ENCODE results near the gene CPNE4.

Gene CPNE4

DNA sequence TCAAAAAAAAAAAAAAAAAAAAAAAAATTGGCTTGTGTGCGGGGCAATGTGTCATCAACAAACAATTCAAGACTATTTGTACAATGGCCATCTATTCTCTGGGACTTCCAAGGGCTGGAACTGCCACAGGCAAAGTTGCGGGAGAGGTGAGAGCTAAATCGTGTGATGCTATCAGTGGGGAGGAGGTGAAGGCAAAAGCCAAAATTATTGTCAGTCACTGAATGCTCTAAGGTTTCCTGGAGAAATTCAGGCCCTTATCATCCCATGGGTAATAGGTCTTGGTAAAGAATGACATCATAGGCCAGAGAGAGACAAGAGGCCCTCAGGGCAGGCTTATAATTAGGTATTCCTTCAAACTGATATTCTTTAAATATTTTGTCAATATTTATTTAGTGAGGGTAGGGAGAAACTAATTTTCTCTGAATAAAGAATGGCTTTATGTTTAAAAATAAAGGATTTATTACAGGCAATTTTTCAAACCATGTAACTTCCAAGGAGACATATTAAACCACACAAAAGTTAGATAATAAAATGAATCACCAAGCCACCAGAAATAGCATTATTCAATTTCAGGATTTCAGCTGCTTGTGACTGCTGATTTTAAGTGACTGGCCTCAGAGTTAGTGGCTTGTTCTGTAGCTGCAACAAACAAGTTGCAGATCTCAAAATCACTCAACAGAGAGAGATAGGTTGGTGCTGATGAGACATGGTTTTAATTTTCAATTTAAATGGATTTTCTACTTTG, 305.7 kb downstream of the CPNE4 start:
- DNase-seq (ENCODE audit: insufficient read length, low spot score) (no peak), FAIRE-seq (no peak)
- TF ChIP-seq POLR2A (IDR thresholded peaks at IDR 0.05; ENCODE audit: low read depth, low read length), result no peak

DNA sequence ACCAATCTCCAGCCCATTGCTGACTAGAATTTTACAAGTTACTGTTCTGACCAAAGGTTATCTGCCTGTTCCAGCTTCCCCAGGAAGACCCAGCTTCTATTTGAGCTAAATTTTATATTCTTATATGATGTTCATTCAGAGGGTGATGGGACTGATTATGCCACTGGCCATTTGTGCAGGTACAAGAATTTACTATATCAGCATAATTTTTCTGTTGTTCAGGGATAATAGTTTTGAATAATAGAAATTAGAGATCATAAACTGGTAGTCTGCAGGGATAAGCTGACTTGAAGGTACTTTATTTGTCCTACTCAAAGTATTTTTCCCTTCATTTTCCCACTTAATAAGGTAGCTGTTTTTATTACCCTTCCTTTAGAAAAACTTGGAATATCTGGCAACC, 309.4 kb downstream of the CPNE4 start:
- FAIRE-seq, result no peak

DNA sequence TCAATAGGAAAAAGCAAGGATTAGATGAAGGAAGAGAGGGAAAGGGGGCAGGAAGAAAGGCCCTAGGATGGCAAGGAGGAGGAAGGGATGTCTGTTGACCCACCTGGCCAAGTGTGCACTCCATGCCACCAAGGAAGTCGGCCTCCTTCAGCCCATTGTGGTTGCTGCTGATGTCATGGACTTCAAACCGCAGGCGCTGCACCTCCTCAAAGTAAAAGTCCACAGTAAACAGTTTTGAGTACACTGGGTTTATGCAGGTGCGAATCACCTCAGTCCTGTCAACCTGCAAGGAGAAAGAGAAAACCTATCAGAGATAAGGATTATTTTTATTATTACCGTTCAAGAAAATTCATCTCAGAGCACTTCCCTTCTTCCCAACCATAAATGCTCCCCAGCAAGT, 311.5 kb downstream of the CPNE4 start:
- DNase-seq (ENCODE audit: insufficient read length, low spot score) (no peak), FAIRE-seq (no peak)
- TF ChIP-seq POLR2A (IDR thresholded peaks at IDR 0.05; ENCODE audit: low read depth, low read length), result no peak

More for the DNA sequence above, 309.4 kb downstream of the CPNE4 start:
- DNase-seq (ENCODE audit: insufficient read length, low spot score), result no peak
- no peak for TF ChIP-seq POLR2A (IDR thresholded peaks at IDR 0.05; ENCODE audit: low read depth, low read length)

DNA sequence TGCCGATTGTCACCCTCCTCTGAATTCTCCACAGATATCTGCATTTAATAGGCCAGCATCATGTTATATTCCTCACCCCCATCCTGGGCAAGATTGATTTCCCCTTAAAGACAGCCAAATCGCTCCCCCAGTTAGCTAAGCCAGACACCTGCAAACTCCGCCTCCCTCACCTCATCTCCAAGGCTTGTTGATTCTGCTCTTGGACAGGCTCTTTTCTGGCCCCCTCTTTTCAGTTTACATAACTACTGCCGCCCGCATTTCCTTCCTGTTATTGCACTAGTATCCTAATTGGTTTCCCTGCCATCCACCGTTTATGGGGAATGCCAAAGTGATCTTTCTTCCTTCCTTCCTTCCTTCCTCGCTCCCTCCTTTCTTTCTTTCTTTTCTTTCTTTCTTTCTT, 317.3 kb downstream of the CPNE4 start:
- no peak for TF ChIP-seq POLR2A (IDR thresholded peaks at IDR 0.05; ENCODE audit: low read depth, low read length)
- DNase-seq (ENCODE audit: insufficient read length, low spot score) (no peak), FAIRE-seq (no peak)

DNA sequence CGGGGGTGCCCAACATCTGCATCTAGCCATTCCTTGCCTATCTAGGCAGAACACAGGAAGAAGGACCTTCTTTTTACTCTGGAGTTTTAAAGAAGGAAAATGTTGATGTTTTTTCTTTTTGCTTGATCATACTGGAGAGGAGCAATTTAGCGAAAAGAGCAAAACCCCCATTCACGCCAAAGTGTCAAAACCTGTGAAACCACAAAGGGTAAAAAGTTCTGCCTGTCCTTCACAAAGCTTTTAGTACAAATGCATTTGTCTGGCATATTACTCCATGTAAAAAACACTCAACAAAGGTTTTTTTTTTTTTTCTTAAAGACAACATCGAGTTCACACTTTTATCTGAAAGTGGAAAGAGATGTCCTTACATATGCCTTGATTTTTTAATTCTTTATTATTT, 317.9 kb downstream of the CPNE4 start:
- FAIRE-seq (no peak), DNase-seq (ENCODE audit: insufficient read length, low spot score) (no peak)
- no peak for TF ChIP-seq POLR2A (IDR thresholded peaks at IDR 0.05; ENCODE audit: low read depth, low read length)

DNA sequence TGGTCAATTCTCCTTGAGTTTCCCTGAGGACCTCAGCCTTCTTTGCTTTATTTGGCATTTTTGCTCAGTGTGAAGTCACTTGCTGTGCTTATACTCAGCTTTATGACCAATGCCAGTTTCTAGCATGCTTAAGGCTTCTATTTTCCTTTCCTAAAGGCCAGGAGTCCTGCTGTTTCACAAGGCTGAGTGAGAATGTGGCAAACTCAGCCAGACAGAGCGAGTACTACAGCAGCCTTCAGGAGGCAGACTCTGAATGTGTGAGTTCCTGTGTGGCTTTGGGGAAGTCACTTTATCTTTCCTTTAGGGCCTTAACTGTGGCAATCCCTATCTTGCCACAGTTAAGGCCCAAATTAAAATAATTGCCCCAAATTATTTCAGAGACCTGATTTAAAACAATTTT, 318.8 kb downstream of the CPNE4 start:
- DNase-seq (ENCODE audit: insufficient read length, low spot score), result no peak

DNA sequence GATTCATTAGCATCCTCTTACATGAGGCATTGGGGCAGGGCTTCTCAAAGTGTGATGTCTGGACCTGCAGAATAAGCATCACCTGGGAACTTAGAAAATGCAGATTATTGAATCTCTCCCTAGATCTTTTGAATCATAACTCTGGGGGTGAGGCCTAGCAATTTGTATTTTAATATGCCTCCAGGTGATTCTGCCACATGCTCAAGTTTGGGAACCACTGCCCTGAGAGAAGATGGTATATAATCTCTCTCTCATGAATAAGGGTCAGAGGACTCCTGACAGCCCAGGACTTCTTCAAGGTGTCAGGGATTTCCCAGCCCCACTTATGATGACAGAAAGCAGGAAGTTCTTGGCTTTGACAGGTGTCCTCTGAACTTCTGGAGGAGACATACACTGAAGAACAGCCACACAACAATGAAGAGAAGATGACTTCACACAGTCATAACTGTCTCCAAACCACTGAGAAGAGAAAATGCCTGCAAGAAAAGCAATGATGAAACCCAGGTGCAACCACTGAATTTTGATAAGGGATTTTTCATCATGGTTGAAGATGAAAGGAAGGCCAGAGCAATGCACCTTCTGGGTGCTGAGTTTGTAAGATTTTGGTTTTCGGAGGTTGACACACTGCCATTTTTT, 320.1 kb downstream of the CPNE4 start:
- no peak for TF ChIP-seq POLR2A (IDR thresholded peaks at IDR 0.05; ENCODE audit: low read depth, low read length)
- DNase-seq (ENCODE audit: insufficient read length, low spot score) (no peak), FAIRE-seq (no peak)

More for the DNA sequence above, 318.8 kb downstream of the CPNE4 start:
- no peak for FAIRE-seq
- no peak for TF ChIP-seq POLR2A (IDR thresholded peaks at IDR 0.05; ENCODE audit: low read depth, low read length)

DNA sequence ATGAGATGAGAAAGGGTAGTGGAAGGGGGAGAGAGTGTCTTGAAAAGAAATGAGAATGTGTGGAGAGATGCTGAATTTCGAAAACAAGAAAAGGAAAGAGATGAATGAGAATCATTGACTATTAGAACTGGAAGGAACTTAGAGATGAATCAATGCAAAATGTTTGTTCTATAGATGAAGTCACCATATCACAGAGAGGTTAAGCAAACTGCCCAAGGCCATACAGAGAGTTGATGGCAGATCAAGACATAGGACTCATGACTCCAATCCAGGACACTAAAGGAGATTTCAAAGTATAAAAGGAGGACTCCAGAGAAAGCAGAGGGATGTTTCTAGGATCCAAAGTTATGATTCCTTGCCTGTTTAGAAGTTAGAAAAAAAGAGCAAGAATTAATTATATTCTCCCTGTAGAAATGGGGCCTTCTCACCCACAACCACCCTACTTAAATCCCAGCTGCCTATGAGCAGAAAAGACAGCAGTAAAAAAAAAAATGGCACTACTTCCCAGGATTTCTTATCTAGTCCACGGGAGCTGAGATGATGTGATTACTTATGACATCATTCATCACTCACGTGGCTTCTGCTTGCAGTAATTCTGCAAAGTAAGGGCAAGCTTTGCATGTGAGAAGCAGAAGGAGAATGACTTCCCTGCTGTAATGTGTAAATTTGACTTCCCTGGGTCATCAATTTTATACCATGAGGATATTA, 321.2 kb downstream of the CPNE4 start:
- TF ChIP-seq POLR2A (IDR thresholded peaks at IDR 0.05; ENCODE audit: low read depth, low read length), result no peak
- FAIRE-seq (no peak), DNase-seq (ENCODE audit: insufficient read length, low spot score) (no peak)

DNA sequence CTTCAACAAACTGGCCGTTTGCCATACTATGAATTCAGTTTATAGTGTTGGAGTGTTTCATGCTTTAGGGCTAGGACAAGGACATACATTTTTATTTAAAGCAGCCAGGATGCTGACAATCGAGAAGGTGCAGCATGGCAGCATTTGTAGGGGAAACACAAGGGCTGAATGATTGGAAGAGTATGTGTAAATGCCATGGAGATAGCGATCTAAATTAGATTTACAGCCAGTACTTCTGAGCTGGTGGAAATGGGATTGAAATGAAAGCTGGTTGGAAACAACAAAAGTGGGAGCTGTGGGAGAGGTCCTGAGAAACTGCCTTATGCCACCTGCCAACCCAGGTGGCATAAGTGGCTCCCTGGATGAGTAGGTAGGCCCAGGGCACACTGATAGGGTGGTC, 322.2 kb downstream of the CPNE4 start:
- no peak for TF ChIP-seq POLR2A (IDR thresholded peaks at IDR 0.05; ENCODE audit: low read depth, low read length)
- DNase-seq (ENCODE audit: insufficient read length, low spot score) (no peak), FAIRE-seq (no peak)

DNA sequence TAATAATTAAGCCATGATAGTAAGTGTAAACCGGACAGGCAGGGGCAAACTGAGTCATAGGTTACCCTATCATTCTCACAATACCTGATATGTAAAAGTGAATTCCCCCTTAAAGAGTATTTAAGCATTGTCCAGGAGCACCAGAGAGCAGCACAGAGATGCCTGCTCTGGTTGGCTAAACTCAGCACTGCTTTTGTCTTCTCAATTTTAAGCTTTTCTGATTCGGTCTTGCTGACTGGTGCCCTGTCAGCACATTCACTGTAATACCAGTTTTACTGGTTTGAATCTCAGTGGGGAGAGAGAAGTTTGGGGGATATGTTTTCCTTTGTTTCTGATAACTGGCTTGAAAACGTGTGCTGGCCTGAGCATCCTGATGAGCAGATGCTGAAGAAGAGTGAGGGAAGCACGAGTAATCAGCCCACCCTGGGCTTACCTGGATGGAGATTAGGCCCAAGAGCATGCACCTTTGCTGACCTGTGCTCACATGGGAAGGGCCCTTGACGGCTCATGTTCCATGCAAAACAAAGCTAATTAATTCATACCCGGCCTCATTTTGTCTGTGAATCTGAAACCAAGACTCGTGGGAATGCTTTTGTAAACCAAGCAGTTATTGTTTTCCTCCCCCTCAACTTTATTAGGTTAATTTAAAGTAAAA, 323.6 kb downstream of the CPNE4 start:
- no peak for TF ChIP-seq POLR2A (IDR thresholded peaks at IDR 0.05; ENCODE audit: low read depth, low read length)
- no peak for DNase-seq (ENCODE audit: insufficient read length, low spot score)
- no peak for FAIRE-seq

DNA sequence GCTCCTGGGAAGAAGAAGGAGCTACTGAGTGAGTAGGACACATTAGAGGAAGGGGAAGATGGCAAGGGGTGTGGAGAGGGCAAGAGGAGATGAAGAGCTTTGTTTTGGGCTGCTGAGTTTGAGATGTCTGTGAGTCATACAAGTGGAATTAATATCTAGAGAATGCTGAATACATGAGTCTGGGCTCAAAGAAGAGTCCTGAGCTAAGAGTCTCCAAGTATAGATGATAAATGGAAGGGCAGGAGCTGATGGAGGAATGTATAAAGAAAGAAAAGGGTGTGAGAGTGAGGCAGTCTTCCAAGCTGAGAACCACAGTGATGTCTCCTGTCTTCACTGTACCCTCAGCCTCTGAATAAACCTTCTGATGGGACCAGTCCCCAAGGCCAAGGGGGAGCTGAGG, 326.6 kb downstream of the CPNE4 start:
- DNase-seq (ENCODE audit: insufficient read length, low spot score) (no peak), FAIRE-seq (no peak)
- TF ChIP-seq POLR2A (IDR thresholded peaks at IDR 0.05; ENCODE audit: low read depth, low read length), result no peak

DNA sequence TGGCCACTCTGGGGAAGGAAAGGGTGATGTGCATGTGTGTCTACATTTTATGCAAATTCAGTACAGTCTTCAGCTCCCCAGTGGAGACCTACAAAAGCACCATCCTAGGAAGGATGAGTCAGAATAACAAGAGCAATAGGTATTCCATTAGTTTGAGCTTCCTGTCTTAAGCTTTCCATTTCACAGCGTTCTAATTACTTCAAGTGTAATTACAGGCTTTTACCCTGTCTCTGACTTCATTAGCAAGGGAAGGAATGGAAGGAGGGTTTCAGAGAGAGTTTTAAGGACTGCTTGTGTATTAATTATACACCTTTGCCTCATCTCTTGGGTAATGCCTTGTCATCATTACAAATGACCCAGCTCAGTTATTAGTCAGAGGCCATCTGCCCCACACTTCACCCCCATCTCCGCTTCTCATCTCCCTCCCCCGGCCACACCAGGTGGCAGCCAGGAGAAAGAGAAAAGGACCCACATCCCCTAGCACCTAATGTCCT, 329.2 kb downstream of the CPNE4 start:
- DNase-seq (ENCODE audit: insufficient read length, low spot score) (no peak), FAIRE-seq (no peak)
- TF ChIP-seq POLR2A (IDR thresholded peaks at IDR 0.05; ENCODE audit: low read depth, low read length), result no peak

DNA sequence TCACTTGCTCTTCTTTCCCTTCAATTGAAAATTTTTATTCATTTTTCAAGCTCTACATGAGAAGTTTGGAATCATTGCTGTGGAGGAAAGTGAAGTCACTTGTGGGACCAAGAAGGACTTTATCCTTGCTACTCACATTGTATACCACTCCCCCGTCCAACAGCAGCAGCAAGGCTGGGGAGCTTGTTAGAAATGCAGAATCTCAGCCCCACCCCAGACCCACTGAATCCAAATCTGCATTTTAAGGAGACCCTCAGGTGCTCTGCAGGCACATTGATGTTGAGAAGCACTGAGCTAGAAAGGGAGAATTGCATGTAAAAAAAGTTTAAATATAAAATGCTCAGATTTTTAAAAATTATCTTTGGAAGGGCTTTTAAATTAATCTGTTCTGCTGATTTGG, 329.7 kb downstream of the CPNE4 start:
- no peak for DNase-seq (ENCODE audit: insufficient read length, low spot score)
- FAIRE-seq, result no peak
- no peak for TF ChIP-seq POLR2A (IDR thresholded peaks at IDR 0.05; ENCODE audit: low read depth, low read length)

DNA sequence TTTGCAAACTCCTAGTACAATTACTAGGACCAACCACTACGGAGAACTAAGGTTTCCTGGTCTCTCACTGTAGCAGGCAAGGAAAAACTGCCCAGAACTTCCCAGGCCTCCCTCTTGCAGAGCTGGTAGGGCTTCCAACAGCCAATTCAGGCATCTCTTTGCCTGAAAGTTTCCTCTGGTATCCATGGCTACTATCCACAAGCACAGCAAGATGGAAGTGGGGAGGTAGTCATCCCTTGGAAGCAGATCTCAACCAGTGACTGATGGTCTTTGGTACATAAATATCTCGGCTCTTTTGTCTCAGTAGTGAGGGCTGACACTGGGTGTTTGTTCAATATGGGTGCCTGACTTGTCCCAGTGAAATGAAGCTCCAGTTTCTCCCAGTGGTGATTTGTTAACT, 330.7 kb downstream of the CPNE4 start:
- DNase-seq (ENCODE audit: insufficient read length, low spot score) (no peak), FAIRE-seq (no peak)
- no peak for TF ChIP-seq POLR2A (IDR thresholded peaks at IDR 0.05; ENCODE audit: low read depth, low read length)

All from H54 (cell line).